GM15510 (cell line): ENCODE measurements around the gene ZBTB44.

Experiments used
- POLR2A ChIP-seq: IDR thresholded peaks from 3 replicates; pipeline ENCODE4 v1.6.1; 2011; ENCODE audit warnings: borderline replicate concordance; ENCODE audit not compliant: insufficient read length; ENCODE audit errors: extremely low read depth

The ZBTB44 gene

GRCh38 chr11:130179396-130180306 is 135.1 kb downstream of the ZBTB44 start:
- TF ChIP-seq POLR2A, result no peak

GRCh38 chr11:130178441-130179339 is 136.0 kb downstream of the ZBTB44 start:
- no peak for TF ChIP-seq POLR2A

GRCh38 chr11:130177782-130178181 is 136.9 kb downstream of the ZBTB44 start:
- no peak for TF ChIP-seq POLR2A
